Measurements from ENCODE around the gene MAPK6.

MAPK6 gene

DNA sequence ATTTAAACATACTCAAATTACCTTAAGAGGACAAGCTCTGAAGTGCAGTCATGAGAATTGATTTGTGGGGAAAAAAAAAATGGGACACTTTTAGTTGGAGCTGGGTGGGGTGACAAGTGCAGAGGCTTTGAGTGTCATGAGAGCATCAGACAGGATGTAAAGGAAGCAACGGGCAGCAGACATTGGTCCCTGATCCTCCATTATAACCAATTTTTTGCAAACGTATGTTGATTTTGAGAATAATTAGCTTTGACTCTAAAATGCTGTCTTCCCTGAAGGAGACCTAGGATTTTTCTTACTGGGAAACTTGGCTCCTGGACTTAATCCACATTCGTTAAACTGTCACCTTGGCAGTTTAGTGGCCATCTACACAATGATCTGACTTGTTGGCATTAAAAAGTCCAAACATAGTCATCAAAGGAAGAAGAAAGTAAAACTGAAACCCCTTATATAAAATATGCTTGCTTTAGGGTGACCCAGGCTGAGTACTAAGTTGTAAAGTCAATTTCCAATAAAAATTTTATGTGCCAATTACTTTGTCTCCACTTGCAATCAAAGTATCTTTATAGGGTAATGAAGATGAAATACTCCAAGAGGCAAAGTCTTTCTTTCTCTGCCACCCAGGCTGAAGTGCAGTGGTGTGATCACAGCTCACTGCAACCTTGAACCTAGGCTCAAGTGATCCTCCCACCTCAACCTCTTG is 48.0 kb downstream of the MAPK6 start:
- Histone ChIP-seq H3K4me3 (no peak overlapping the region), H3K4me1 (peaks cover 0 to 5% (median 0%) of the 10 kb centered on the region in 10 experiments; a peak in 1 of 20 replicates), H3K9me3 (replicated peaks in 1 of 11) (no peaks in the 10 kb centered on the region)

GRCh38 chr15:52067545-52067926 is 48.5 kb downstream of the MAPK6 start:
- no peak overlapping the region for H3K27ac ChIP-seq
- H3K27me3 ChIP-seq: no peaks in the 10 kb centered on the region
- peaks cover 0 to 5% (median 0%) of the 10 kb centered on the region in 10 experiments; a peak in 1 of 20 replicates for H3K4me1 ChIP-seq
- H3K36me3 ChIP-seq: peaks cover 20 to 49% (median 30%) of the 10 kb centered on the region in 11 experiments
- no peaks in the 10 kb centered on the region for H3K9me3 ChIP-seq (replicated peaks in 1 of 11)
- H4K20me1 ChIP-seq: peaks cover 0 to 4% (median 0%) of the 10 kb centered on the region in 11 experiments; a peak in 1 of 22 replicates
- H3K9ac ChIP-seq: no peak overlapping the region
- H3K4me2 ChIP-seq: no peak overlapping the region
- no peak overlapping the region for H3K4me3 ChIP-seq
- no peak for TF ChIP-seq Cebpa-rat (IDR thresholded peaks at IDR 0.05)

More for the DNA sequence above, 48.0 kb downstream of the MAPK6 start:
- Histone ChIP-seq H3K27me3 (no peaks in the 10 kb centered on the region), H3K27ac (no peak overlapping the region), H3K9ac (no peak overlapping the region), H3K36me3 (peaks cover 26 to 54% (median 35%) of the 10 kb centered on the region in 11 experiments), H3K4me2 (no peak overlapping the region), H4K20me1 (peaks cover 0 to 8% (median 0%) of the 10 kb centered on the region in 11 experiments; a peak in 3 of 22 replicates)
- no peak for TF ChIP-seq Cebpa-rat (IDR thresholded peaks at IDR 0.05)

DNA sequence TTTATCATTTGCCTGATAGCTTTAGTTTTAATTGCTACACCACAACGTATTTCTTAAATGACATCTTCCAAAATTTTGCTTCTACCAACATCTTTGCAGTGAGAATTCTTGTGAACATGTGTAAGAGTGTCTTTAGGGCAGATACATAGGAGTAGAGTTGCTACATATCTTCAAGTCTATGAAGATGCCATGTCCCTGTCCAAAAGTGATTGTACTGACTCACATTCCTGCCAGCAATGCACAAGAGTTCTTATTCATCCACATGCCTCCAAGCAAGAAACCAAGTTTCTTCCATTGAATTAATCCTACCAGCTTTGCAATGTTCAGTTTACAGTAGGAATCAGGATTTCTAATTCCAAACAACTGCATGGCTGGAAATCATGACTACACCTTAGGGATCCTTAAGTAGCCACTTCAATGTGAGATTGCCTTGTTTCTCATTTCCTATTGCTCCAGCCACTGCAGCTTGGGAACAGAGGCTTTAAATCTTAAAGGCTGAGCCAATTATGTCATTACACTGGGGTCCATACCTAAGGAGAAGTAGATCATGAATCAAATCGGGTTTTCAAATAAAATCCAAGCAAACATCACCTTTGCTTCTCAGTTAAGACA is 49.1 kb downstream of the MAPK6 start:
- Histone ChIP-seq H3K36me3 (peaks cover 15 to 43% (median 24%) of the 10 kb centered on the region in 11 experiments), H3K27ac (no peak overlapping the region), H4K20me1 (peaks cover 0 to 2% (median 0%) of the 10 kb centered on the region in 11 experiments; a peak in 1 of 22 replicates), H3K4me2 (no peak overlapping the region), H3K4me3 (no peak overlapping the region), H3K27me3 (no peaks in the 10 kb centered on the region), H3K9ac (no peak overlapping the region), H3K4me1 (peaks cover 0 to 5% (median 0%) of the 10 kb centered on the region in 10 experiments; a peak in 1 of 20 replicates), H3K9me3 (replicated peaks in 1 of 11) (no peaks in the 10 kb centered on the region)
- no peak for TF ChIP-seq Cebpa-rat (IDR thresholded peaks at IDR 0.05)

GRCh38 chr15:52069559-52069958 is 50.5 kb downstream of the MAPK6 start:
- Histone ChIP-seq H3K27ac (no peak overlapping the region), H3K27me3 (no peaks in the 10 kb centered on the region), H3K9me3 (replicated peaks in 1 of 11) (no peaks in the 10 kb centered on the region), H3K4me2 (no peak overlapping the region), H3K36me3 (peaks cover 3 to 29% (median 12%) of the 10 kb centered on the region in 11 experiments; a peak in 18 of 22 replicates), H3K4me1 (peaks cover 0 to 2% (median 0%) of the 10 kb centered on the region in 10 experiments; a peak in 1 of 20 replicates), H4K20me1 (no peaks in the 10 kb centered on the region), H3K9ac (no peak overlapping the region), H3K4me3 (no peak overlapping the region)
- TF ChIP-seq Cebpa-rat (IDR thresholded peaks at IDR 0.05): no peak

GRCh38 chr15:52071570-52071969 is 52.6 kb downstream of the MAPK6 start:
- Histone ChIP-seq H3K4me1 (peaks cover 0 to 7% (median 3%) of the 10 kb centered on the region in 10 experiments; a peak in 11 of 20 replicates), H3K4me2 (no peak overlapping the region), H3K27me3 (no peaks in the 10 kb centered on the region), H3K9me3 (replicated peaks in 1 of 11) (no peaks in the 10 kb centered on the region), H4K20me1 (no peaks in the 10 kb centered on the region), H3K27ac (no peak overlapping the region), H3K9ac (no peak overlapping the region), H3K36me3 (peaks cover 0 to 10% (median 3%) of the 10 kb centered on the region in 11 experiments; a peak in 2 of 22 replicates), H3K4me3 (no peak overlapping the region)
- peak in 2 of 11 experiments; percentile 14 to 50; a peak in 2 of 22 replicates for TF ChIP-seq Cebpa-rat (IDR thresholded peaks at IDR 0.05)

DNA sequence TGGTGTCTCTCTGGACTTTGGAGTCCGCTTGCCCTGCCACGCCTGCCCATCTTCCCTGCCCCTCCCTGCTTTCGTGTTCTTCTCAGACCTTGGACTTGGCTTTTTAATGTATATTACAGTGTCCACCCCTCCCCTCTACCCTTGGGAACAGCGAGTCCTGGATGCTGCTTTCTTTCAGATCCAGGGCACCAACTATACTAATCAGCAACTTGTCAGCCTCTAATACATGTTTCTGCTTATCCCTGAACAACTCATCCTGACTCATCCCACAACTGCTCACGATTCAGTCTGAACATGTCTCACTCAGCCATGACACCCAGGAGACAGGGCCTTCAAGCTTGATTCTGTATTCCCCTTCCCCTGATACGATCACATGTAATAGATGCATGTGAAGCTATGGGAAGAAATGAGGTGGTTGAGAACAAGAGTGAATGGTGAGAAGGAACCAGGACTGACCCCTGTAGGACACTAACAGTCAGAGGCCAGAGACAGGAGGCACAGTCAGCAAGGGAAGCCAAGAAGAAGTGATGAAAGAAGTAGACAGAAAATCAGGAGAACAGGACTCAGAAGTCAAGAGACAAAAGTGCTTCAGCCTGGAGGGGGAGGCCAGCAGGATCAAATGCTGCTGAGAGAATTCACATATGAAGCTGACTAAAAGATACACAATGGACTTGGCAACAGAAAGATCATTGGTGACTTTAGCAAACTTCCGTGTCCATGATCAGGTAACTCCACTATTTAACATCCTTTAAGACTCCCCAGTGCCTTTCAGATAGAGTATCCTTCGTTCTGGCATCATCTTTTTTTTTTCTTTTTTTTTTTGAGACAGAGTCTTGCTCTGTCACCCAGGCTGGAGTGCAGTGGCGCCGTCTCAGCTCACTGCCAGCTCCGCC is 58.1 kb downstream of the MAPK6 start:
- Histone ChIP-seq H3K9me3 (replicated peaks in 1 of 11) (no peaks in the 10 kb centered on the region), H3K27ac (peak overlapping the region in 3 of 11 experiments; percentile 9 to 56 (median 24); a peak in 4 of 22 replicates), H3K27me3 (peaks cover 0 to 12% (median 0%) of the 10 kb centered on the region in 11 experiments; a peak in 4 of 22 replicates), H3K4me2 (peak overlapping the region in 5 of 11 experiments; percentile 58 to 77 (median 69); a peak in 11 of 22 replicates), H3K4me3 (no peak overlapping the region), H3K9ac (peak overlapping the region in 2 of 11 experiments; percentile 18 to 33; a peak in 2 of 22 replicates), H3K36me3 (no peaks in the 10 kb centered on the region), H3K4me1 (peaks cover 14 to 52% (median 26%) of the 10 kb centered on the region in 10 experiments), H4K20me1 (peaks cover 0 to under 1% (median 0%) of the 10 kb centered on the region in 11 experiments; a peak in 1 of 22 replicates)
- TF ChIP-seq Cebpa-rat (IDR thresholded peaks at IDR 0.05): 0 out of 22 replicates have a peak, but pooled peaks of 1 of the 11 experiments have one; percentile 1

- Histone ChIP-seq H4K20me1 (peaks cover 0 to 5% (median 0%) of the 10 kb centered on the region in 11 experiments; a peak in 1 of 22 replicates), H3K27ac (no peak overlapping the region), H3K4me2 (no peak overlapping the region; a peak in 1 of 22 replicates), H3K9me3 (replicated peaks in 1 of 11) (no peaks in the 10 kb centered on the region), H3K4me3 (no peak overlapping the region), H3K36me3 (no peaks in the 10 kb centered on the region), H3K27me3 (peaks cover 0 to 15% (median 0%) of the 10 kb centered on the region in 11 experiments; a peak in 4 of 22 replicates), H3K4me1 (peaks cover 26 to 64% (median 38%) of the 10 kb centered on the region in 10 experiments), H3K9ac (no peak overlapping the region)
- no peak for TF ChIP-seq Cebpa-rat (IDR thresholded peaks at IDR 0.05)
Measured at GRCh38 chr15:52078197-52078875, 59.3 kb downstream of the MAPK6 start.

Measured in BLaER1 treated with 17β-estradiol and CSF1 and Interleukin-3, amounts not matched to agents 10 nM and 100 nM (cell line).